Measurements from ENCODE around the gene BABAM1. TPM values are rescaled to one million over a fixed set of nuclear protein-coding genes. Genes with fewer than 3 reads are reported as not detected.

The BABAM1 gene
- polyA plus RNA-seq, 1 donor (not counting 4 experiments of a cell fraction or from before 2014, with no cell fraction given), result 92.8 TPM

GRCh38 chr19:17234911-17235299 lies 32.3 kb upstream of the BABAM1 start:
- no peak for DNase-seq (ENCODE audit: low read depth, low spot score)

GRCh38 chr19:17235300-17235970 lies 31.8 kb upstream of the BABAM1 start:
- peak overlapping the region; percentile 19 for H2AFZ ChIP-seq (ENCODE audit: control insufficient read depth, low read length)
- FAIRE-seq, result no peak

More at GRCh38 chr19:17234911-17235299, 32.3 kb upstream of the BABAM1 start:
- Histone ChIP-seq H3K27me3 (ENCODE audit: control insufficient read depth, extremely low read depth, insufficient read depth, low read length) (no peaks in the 10 kb centered on the region), H3K4me3 (ENCODE audit: control insufficient read depth in 2 of 3, extremely low read depth in 1 of 3, insufficient read depth in 2 of 3, low read depth in 1 of 3, low read length in 3 of 3) (peak overlapping the region; percentile 52 to 83 (median 79)), H3K27ac (ENCODE audit: control insufficient read depth, insufficient read depth, low read length) (peak overlapping the region; percentile 60), H3K9me3 (ENCODE audit: control insufficient read depth, low read depth, low read length) (no peaks in the 10 kb centered on the region), H2AFZ (ENCODE audit: control insufficient read depth, low read length) (no peak overlapping the region), H3K36me3 (ENCODE audit: control insufficient read depth in 2 of 2, extremely low read depth in 1 of 2, insufficient read depth in 2 of 2, low read length in 2 of 2) (peaks cover 19 to 20% of the 10 kb centered on the region in 2 experiments), H3K4me2 (ENCODE audit: control insufficient read depth, extremely low read depth, insufficient read depth, low read depth, low read length) (peak overlapping the region; percentile 92), H3K9ac (ENCODE audit: control insufficient read depth, extremely low read depth, insufficient read depth, low read length) (peak overlapping the region; percentile 70), H3K4me1 (ENCODE audit: control insufficient read depth, extremely low read depth, insufficient read depth, low read length) (peaks cover 14% of the 10 kb centered on the region), H3K9me1 (ENCODE audit: control insufficient read depth, extremely low read depth, insufficient read depth, low read length) (no peaks in the 10 kb centered on the region), H3K79me2 (ENCODE audit: control insufficient read depth, insufficient read depth, low read length) (peaks cover 28% of the 10 kb centered on the region), H4K20me1 (ENCODE audit: control insufficient read depth, extremely low read depth, insufficient read depth, low read length) (peaks cover 4% of the 10 kb centered on the region)
- FAIRE-seq, result no peak
- TF ChIP-seq EZH2 (IDR thresholded peaks at IDR 0.05; ENCODE audit: low read length), result no peak
- no peak for TF ChIP-seq CTCF (optimal IDR thresholded peaks at IDR 0.05 in 1 of 3, IDR thresholded peaks at IDR 0.05 in 1 of 3, conservative IDR thresholded peaks at IDR 0.05 in 1 of 3; ENCODE audit: extremely low read depth in 1 of 3, insufficient read depth in 2 of 3, low read length in 3 of 3)
- dilution Hi-C loops (cut with MboI; ENCODE audit: extremely low pct_ligation_motif_present, low sequenced_read_pairs), result no loop called here

More at GRCh38 chr19:17235300-17235970, 31.8 kb upstream of the BABAM1 start:
- H3K36me3 ChIP-seq (ENCODE audit: control insufficient read depth in 2 of 2, extremely low read depth in 1 of 2, insufficient read depth in 2 of 2, low read length in 2 of 2), result peaks cover 19 to 20% of the 10 kb centered on the region in 2 experiments
- no peak for DNase-seq (ENCODE audit: low read depth, low spot score)
- peaks cover 4% of the 10 kb centered on the region for H4K20me1 ChIP-seq (ENCODE audit: control insufficient read depth, extremely low read depth, insufficient read depth, low read length)
- dilution Hi-C loops (cut with MboI; ENCODE audit: extremely low pct_ligation_motif_present, low sequenced_read_pairs), result no loop called here
- H3K27ac ChIP-seq (ENCODE audit: control insufficient read depth, insufficient read depth, low read length), result peak overlapping the region; percentile 60
- peak overlapping the region; percentile 92 for H3K4me2 ChIP-seq (ENCODE audit: control insufficient read depth, extremely low read depth, insufficient read depth, low read depth, low read length)
- H3K9ac ChIP-seq (ENCODE audit: control insufficient read depth, extremely low read depth, insufficient read depth, low read length), result peak overlapping the region; percentile 70
- H3K4me3 ChIP-seq (ENCODE audit: control insufficient read depth in 2 of 3, extremely low read depth in 1 of 3, insufficient read depth in 2 of 3, low read depth in 1 of 3, low read length in 3 of 3), result peak overlapping the region; percentile 52 to 83 (median 79)
- peaks cover 14% of the 10 kb centered on the region for H3K4me1 ChIP-seq (ENCODE audit: control insufficient read depth, extremely low read depth, insufficient read depth, low read length)
- no peaks in the 10 kb centered on the region for H3K27me3 ChIP-seq (ENCODE audit: control insufficient read depth, extremely low read depth, insufficient read depth, low read length)
- H3K79me2 ChIP-seq (ENCODE audit: control insufficient read depth, insufficient read depth, low read length), result peaks cover 28% of the 10 kb centered on the region
- TF ChIP-seq CTCF (optimal IDR thresholded peaks at IDR 0.05 in 1 of 3, IDR thresholded peaks at IDR 0.05 in 1 of 3, conservative IDR thresholded peaks at IDR 0.05 in 1 of 3; ENCODE audit: extremely low read depth in 1 of 3, insufficient read depth in 2 of 3, low read length in 3 of 3) (peak in 2 of 3 experiments; percentile 51 to 72), EZH2 (IDR thresholded peaks at IDR 0.05; ENCODE audit: low read length) (no peak)
- no peaks in the 10 kb centered on the region for H3K9me1 ChIP-seq (ENCODE audit: control insufficient read depth, extremely low read depth, insufficient read depth, low read length)
- no peaks in the 10 kb centered on the region for H3K9me3 ChIP-seq (ENCODE audit: control insufficient read depth, low read depth, low read length)

Data from keratinocyte (primary cell).